Non-pigmented ciliary epithelial cell (primary cell): Measurements from ENCODE around the gene OPRL1.

Experiments used
- DNase-seq: peaks from one replicate; pipeline ENCODE4 v3.0.0-alpha.2; 2010; ENCODE audit warnings: low read depth

The OPRL1 gene

DNA sequence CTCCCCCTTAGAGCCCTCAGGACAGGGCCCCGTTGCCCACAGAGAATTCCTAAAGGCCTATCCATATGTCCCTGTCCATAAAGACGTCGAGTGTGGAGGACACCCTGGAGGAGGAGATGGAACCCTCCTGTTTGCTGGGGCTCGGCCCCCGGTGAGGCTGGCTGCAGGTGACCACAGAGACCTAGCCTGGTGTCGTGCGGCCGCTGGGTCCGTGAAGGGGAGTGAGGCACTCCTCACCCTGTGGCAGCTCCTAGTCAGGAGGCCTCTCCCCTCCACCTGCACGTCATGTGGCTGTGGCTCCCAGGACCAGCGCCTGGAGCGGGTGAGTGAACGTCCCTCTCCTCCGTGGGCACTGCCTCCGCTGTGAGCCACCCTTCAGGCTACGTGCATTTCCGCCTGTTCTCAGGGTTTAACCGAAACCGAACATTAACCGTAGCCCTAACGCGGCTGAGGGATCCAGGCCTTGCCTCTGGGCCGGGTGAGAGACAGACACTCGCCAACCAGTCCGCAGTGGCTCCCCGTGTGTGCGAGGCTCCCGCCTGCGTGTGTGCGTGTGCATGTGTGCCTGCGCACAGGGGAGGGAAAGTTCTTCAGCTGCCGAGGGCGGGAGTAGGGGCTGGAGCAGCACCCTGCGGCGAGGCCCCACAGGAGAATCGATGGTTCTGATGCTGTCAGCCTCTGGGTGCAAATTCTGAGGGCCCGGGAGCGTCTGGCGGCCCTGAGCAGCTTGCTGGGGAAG lies 22.8 kb upstream of the OPRL1 start:
- DNase-seq = no peak

DNA sequence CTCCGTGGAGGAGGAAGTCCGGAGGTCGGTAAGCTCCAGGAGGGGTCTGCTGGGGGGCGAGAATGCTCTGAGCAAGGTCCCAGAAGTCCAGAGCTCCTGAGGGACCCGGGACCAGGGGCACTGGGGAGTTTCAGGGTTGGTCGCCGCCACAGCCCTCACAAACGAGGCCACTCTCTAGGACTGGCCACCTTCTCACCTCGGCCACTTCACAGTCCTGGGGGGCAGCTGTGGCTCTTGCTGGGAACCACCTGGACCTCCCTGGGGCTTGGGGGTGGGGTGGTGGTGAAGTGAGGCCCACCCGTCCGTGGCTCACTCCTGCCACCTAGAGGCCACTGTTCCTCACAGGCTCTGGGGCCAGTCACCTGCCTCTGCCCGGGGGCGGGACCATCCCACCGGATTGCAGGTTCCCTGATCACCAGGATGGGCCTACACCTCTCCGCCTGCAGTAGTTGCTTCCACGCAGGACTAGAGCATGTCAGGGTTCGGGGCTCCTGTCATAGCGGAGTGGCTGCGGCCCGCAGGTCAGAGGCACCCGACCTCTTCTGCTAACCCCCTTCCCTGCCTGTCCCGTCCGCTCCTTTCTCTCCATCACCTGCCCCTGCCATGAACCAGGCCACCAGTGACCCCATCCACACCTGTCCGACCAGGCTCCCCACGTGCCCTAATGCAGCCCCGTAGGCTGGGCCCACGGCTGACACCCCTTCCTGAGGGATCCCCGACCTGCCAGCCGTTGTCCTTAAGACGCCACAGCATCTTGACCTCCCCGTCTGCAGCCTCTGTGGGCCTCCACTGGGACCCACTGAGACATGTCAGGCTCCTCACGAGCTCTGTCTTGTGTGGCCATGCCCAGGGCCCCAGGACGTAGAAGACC lies 22.0 kb upstream of the OPRL1 start:
- no peak for DNase-seq

DNA sequence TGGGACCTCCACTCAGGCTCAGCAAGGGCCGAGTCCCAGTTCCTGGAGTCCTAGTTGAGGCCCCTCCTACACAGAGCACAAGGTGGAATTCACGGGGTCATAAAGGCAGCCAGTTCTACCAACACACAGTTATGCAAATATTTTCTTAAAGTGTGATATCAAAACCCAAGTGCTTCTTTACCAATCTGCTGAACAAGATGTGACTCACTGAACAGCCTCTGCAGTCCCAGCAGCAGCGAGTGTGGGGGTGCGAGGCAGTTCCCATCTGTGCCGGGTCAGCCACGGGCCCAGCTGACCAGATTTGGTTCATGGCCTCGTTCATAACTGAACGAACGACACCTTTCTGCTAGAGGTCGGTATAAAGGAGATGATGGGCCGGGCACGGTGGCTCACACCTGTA lies 21.3 kb upstream of the OPRL1 start:
- peak; percentile 38 for DNase-seq

- DNase-seq = no peak
Observed at GRCh38 chr20:64062276-64062595, 17.6 kb upstream of the OPRL1 start.

DNA sequence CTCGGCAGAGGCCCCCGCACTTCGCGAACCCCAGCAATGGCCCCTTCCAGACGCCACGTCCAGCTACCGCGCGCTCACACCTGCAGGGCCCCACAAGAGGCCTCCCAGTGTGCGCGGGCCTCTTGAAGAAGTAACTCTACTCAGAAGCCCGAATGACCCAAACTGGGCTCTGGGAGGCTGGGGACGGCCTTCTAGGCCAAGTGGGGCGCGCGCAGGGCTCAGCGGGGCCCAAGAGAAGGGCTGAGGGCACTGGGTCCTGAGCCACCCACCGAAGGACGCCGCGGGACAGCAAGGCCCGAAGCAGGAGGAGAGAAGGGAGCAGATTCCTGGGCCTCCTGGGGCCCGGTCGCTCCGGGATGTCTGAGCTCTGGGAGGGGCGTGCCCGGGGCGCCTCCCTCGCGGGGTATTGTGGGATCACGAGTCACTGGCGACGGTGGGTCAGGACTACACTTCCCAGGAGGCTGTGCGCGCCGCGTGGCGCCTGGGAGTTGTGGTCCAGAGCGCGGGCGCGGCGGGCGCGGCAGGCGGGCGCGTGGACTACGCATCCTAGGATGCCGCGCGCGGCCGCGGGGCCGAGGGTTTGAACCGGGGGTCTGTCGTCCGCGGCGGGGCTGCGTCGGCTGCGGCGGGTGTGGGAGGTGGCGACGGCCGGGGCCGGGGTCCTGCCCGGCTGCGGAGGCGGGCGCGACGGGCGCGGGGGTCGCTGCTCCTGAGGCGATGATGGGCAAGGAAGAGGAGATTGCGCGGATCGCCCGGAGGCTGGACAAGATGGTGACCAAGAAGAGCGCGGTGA lies 17.1 kb upstream of the OPRL1 start, which contains the start of gene TCEA2:
TCEA2 (plus strand) TSS at position 603 of the 793 bp plus-strand sequence; CDS start at position 718, 115 bp downstream.
- peak; percentile 76 for DNase-seq

DNA sequence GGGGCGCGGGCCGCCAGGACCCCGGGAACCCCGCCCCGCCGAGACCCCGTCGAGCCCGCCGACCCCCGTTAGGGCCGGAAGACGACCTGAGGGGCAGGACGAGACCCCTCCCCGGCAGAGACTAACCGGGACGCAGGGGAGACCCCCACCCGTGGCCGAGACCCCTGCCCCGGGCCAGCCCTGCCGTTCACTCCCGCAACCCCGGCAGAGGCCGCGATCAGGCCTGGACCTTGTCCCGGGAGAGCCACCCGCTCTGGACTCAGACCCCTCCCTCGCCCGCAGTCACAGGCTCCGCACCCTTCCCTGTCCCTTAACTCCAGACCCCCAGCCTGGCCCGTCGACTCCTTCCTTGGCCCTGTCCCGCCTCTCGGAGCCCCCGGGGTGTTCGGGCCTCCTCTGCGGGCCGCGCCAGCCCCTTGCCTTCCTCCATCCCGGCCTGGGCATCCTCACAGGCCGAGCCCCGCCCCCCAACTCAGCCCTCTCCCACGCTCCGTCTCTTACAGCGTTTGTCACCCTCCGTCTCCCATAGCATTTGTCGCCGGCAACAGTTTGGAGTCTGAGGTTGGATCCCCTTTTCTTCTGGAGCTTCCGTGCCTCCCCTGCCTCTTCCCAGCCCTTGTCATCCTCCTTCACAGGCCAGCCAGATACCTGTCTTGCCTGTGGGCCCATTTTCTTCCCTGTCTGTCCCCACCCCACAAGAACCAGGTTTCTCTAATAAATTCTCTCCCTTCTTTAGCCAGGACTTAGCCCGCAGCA lies 16.3 kb upstream of the OPRL1 start:
- DNase-seq = no peak

GRCh38 chr20:64064145-64064698 lies 15.7 kb upstream of the OPRL1 start:
- no peak for DNase-seq

- DNase-seq = no peak
Observed at GRCh38 chr20:64065062-64065973, 14.6 kb upstream of the OPRL1 start.

DNA sequence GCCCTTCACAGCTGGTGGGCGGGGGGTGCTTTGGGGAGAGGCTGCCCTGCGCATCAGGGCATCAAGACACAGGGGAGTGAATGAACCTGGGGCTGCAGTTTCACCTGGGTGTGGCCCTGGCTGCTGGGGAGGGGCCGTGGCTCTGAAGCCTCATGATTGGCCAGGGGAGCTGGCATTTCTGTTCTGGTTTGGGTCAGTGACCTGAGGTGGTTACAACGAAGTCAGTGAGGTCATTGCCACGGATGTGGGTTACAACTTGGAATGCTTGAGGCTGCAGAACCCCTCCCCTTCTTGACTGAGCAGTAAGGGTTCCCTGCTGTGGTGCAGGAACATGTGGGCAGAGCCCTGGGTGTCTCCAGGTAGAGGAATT lies 13.9 kb upstream of the OPRL1 start:
- DNase-seq = peak; percentile 52

- no peak for DNase-seq
Observed at GRCh38 chr20:64067005-64067632, 12.8 kb upstream of the OPRL1 start.

GRCh38 chr20:64067733-64068307 lies 12.1 kb upstream of the OPRL1 start:
- DNase-seq = no peak

GRCh38 chr20:64068386-64069208 lies 11.3 kb upstream of the OPRL1 start:
- no peak for DNase-seq

GRCh38 chr20:64069209-64069613 lies 10.7 kb upstream of the OPRL1 start:
- DNase-seq = no peak

DNA sequence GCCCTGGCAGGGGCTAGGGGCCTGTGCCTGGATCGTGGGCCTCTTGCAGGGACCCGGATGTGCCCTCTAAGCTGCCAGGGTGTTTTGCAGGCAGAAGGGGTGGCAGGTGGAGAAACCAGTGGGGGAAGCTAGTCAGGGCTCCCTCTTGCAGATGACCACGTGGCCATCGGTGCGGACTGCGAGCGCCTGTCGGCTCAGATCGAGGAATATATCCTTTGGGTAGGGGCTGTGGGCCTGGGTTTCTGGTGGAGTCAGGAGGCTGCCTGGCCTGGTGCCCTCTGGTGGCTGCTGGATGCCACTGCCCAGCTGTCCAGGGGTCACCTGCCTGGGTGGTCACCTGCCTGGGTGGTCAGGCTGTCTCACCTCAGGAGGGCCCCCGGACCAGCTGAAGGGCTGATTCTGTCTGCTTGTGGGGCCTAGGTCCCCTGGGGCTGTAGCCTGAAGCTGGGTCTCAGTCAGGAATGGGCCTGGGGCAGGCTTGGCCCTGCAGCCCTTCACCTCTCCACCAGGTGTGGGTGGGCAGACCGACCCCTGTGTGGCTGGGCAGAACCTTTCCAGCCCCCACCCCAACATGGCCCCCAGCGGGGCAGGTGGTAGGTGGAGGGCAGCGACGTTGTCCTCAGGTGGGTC lies 10.2 kb upstream of the OPRL1 start:
- DNase-seq = no peak

DNA sequence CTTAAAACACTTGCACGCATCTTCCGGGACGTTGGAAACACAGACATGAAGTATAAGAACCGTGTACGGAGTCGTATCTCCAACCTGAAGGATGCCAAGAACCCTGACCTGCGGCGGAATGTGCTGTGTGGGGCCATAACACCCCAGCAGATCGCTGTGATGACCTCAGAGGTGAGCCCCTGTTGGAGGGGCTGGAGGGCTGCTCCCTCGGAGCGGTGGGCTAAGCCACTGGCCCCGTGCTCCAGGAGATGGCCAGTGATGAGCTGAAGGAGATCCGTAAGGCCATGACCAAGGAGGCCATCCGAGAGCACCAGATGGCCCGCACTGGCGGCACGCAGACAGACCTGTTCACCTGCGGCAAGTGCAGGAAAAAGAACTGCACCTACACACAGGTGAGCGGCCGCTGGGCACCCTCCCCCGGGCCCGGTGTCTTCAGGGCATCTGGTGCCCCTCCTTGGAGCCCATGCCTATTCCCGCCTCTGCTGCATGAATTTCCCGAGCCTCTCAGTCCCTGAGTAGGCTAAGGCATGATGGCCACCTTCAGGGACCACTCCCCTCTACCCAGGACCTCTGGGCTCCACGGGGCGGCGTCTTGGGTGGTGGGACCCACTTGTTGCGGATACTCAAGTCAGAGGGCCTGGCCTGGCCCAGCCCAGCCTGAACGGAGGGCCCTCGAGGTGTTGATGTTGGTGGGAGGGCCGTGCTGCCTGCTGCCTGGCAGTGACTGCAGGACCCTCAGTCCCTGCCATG lies 9.5 kb upstream of the OPRL1 start:
- no peak for DNase-seq

DNA sequence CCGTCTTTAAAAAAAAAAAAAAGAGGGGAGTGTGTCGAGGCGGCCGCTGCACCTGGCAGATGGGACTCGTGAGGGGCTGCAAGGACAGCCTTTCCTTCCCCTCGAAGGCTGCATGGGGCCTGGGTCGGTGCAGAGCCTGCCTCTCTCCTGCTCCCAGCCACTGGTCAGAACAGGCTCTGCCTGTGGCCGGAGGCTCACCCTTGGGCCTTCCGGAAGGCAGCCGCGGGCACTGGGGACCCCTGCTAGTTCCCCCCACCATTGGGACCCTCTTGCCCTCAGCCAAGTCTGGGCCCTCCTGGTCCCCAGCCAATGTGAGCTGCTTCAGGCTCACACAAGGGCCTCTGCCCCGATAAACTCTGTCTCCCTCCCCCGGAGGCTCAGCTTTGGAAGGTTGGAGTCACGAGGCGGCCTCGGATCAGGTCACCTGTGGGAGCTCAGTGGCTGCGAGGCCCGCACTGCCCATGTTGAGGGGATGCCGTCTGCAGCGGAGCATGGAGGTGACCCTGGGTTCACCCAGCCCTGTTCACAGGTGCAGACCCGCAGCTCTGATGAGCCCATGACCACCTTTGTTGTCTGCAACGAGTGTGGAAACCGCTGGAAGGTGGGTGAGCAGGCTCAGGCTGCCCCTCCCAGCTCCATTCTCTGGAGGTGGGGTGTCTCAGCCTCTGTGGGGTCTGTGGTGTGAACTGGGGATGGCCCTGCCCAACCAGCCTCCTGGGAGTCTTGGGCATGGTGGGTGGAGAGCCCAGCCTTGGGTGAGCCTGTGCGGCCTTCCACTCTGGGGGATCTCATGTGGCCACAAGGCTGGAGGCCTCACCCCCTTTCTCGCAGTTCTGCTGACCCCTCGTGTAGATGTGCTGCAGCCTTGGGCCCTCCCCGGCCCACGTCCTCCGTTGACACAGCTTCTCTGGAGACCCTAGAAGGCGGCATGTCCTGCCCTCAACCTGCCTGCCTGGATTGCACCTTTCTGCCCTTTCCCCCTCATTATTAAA lies 8.2 kb upstream of the OPRL1 start:
- no peak for DNase-seq
